Muscle layer of colon (tissue), 2 donors: Measurements from ENCODE around the gene SDHA.
"Not testable (repeated sequence)": the region's sequence is repeated elsewhere in the genome, so short reads cannot be mapped to it uniquely, and the experiment has no call there.

Experiments used
- H3K27ac ChIP-seq: one replicate; pipeline ENCODE4 v1.7.0; 2013; ENCODE audit warnings: low read depth, mild to moderate bottlenecking, low read length, moderate library complexity
- H3K27me3 ChIP-seq, 2 donors: one replicate each; pipeline ENCODE4 v1.7.0; 2013; ENCODE audit warnings: low read length in 2 of 2, mild to moderate bottlenecking in 2 of 2; ENCODE audit not compliant: insufficient read depth in 2 of 2, control insufficient read depth in 1 of 2
- H3K36me3 ChIP-seq: one replicate; pipeline ENCODE4 v1.7.0; 2013; ENCODE audit warnings: mild to moderate bottlenecking, low read length; ENCODE audit not compliant: insufficient read depth
- H3K4me1 ChIP-seq: one replicate; pipeline ENCODE4 v1.7.0; 2013; ENCODE audit warnings: mild to moderate bottlenecking, low read length; ENCODE audit not compliant: insufficient read depth
- H3K4me3 ChIP-seq, 2 donors: one replicate each; pipeline ENCODE4 v1.7.0; 2013; ENCODE audit warnings: low read length in 2 of 2, low read depth in 1 of 2, mild to moderate bottlenecking in 1 of 2, moderate library complexity in 1 of 2
- H3K9ac ChIP-seq: one replicate; pipeline ENCODE4 v1.7.0; 2013; ENCODE audit warnings: low read length
- H3K9me3 ChIP-seq: one replicate; pipeline ENCODE4 v1.7.0; 2013; ENCODE audit warnings: mild to moderate bottlenecking, low read length
- donor health status: abdominal sarcoma.
- donor health status: Adenocarcinoma of cecum.

Gene SDHA

DNA sequence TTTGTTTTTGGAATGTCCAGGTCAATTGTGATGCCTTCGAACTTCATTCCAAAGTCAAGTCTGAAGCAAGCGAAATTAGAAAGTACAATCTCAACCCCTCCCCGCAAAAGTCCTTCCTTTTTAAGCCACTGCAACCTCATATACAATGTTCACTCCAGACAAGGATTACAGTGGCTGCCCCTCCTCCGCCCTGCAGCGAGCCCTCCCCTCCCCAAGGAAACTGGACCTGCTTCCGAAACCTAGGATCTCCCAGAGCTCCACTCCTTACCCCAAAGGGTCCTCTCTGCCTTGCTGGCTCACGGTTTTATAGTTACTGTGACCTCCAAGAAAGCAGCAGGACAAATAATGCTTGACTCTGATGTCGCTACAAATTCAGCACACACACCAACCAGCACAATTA is 16.4 kb upstream of the SDHA start:
- no peak overlapping the region for H3K4me3 ChIP-seq
- H3K4me1 ChIP-seq, result peaks cover 7% of the 10 kb centered on the region
- peaks cover 28% of the 10 kb centered on the region for H3K36me3 ChIP-seq
- no peaks in the 10 kb centered on the region for H3K9me3 ChIP-seq
- H3K9ac ChIP-seq, result no peak overlapping the region
- H3K27me3 ChIP-seq, result no peaks in the 10 kb centered on the region
- H3K27ac ChIP-seq, result no peak overlapping the region

GRCh38 chr5:203246-203930 is 14.7 kb upstream of the SDHA start:
- Histone ChIP-seq H3K9ac (no peak overlapping the region), H3K4me3 (no peak overlapping the region)

DNA sequence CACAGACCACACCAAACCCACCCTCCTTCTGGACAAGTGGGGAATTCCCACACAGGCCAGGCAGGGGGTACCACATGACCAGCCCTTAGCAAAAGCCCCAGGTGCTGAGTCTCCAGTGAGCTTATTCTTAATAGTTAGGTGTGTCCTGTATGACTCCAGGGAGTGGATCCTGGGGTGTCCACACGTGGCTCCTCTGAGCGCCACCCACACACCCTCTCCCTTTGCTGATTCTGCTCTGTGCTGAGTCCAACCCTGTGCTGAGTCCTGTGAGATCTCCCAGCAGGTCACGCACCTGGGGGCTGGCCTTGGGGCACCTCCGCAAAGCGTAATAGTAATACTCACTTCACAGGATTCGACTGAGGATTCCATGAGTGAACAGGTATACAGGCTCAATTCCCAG is 14.1 kb upstream of the SDHA start:
- H3K36me3 ChIP-seq, result peaks cover 28% of the 10 kb centered on the region
- no peaks in the 10 kb centered on the region for H3K27me3 ChIP-seq
- H3K4me3 ChIP-seq, result no peak overlapping the region
- H3K9me3 ChIP-seq, result no peaks in the 10 kb centered on the region
- peaks cover 13% of the 10 kb centered on the region for H3K4me1 ChIP-seq
- no peak overlapping the region for H3K27ac ChIP-seq
- H3K9ac ChIP-seq, result no peak overlapping the region

More at GRCh38 chr5:203246-203930, 14.7 kb upstream of the SDHA start:
- no peaks in the 10 kb centered on the region for H3K27me3 ChIP-seq
- H3K27ac ChIP-seq, result no peak overlapping the region
- H3K4me1 ChIP-seq, result peaks cover 13% of the 10 kb centered on the region
- H3K36me3 ChIP-seq, result peaks cover 28% of the 10 kb centered on the region
- H3K9me3 ChIP-seq, result no peaks in the 10 kb centered on the region

DNA sequence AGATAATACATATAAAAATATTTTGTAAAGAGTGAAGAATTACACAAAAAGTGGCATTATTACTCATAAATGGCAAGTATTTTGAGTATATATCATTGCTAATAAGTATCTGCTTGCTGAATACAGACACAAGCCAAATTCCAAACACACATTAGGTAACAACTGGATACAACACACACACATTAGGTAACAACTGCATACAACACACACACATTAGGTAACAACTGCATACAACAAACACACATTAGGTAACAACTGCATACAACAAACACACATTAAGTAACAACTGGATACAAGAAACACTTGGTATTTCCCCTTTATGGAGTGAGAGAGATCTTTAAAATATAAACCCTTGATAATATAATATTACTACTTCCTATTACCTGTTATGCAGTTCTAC is 13.7 kb upstream of the SDHA start:
- no peak overlapping the region for H3K9ac ChIP-seq
- H3K27me3 ChIP-seq, result no peaks in the 10 kb centered on the region
- no peak overlapping the region for H3K27ac ChIP-seq
- H3K4me1 ChIP-seq, result peaks cover 13% of the 10 kb centered on the region
- H3K4me3 ChIP-seq, result no peak overlapping the region
- H3K36me3 ChIP-seq, result peaks cover 28% of the 10 kb centered on the region
- H3K9me3 ChIP-seq, result no peaks in the 10 kb centered on the region

DNA sequence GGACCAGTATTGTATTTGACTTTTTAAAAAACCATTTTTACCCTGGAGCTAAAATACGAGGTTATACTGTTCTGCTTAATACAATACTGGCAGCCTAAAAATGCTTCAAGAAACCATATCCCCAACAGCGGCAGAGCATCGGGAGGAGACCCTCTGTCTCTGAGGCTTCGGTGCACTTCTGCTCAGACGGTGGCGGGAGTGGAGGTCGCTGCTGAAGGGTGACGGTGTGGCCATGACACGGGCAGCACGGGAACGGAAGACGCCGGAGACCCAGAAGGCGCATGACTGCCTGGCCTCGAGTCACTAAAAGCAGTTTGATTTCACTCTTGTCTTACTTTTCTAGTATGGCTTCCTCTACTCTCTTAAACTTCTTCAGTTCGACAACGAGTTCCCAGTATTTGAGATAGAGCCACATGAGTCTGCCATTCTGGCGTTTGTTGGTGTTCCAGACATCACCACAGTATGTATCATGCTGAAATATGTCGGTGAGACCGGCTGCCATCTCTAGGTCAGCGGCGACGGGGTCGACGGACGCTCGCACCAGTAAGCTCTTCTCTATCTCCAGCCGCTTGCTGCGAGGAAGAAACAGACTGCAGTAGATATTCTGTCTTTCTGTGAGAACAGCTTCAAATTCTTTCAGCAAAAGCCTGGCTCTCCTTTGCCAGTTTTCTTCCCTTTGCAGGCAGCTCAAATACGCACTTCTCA is 13.0 kb upstream of the SDHA start:
- Histone ChIP-seq H3K4me3 (no peak overlapping the region), H3K4me1 (peaks cover 18% of the 10 kb centered on the region), H3K9ac (no peak overlapping the region), H3K36me3 (peaks cover 28% of the 10 kb centered on the region), H3K9me3 (no peaks in the 10 kb centered on the region), H3K27ac (no peak overlapping the region), H3K27me3 (no peaks in the 10 kb centered on the region)

GRCh38 chr5:206406-206805 is 11.7 kb upstream of the SDHA start:
- Histone ChIP-seq H3K27ac (no peak overlapping the region), H3K9ac (no peak overlapping the region), H3K36me3 (peaks cover 28% of the 10 kb centered on the region), H3K4me3 (no peak overlapping the region), H3K9me3 (no peaks in the 10 kb centered on the region), H3K4me1 (peaks cover 19% of the 10 kb centered on the region), H3K27me3 (no peaks in the 10 kb centered on the region)

DNA sequence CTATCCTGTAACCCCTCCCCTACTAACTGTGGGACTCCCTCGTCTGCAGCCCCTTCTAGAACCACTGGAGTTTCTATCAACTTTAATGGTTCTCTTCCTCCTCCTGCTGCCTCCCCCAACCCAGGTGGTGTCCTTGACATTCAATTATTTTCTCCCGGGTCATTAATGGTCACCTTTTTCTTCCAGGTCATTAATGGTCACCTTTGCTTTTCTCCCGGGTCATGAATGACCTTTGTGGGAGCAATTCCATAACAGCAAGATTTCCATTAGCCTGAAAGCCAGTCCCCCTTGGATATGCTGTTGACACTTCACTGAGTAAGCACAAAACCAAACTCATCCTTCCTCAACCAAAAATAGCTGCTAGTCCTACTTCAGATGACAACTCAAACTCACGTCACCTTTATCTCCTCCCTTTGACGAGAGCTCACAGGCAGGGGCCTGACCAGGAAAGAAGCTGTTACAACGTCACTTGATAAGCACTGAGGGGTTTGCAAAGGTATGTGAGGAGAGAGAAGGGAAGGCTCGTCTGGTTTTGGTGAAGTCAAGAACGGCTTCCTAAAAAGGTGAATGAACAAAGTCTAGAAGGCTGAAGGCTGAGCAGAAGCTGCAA is 11.1 kb upstream of the SDHA start:
- Histone ChIP-seq H3K9me3 (no peaks in the 10 kb centered on the region), H3K9ac (no peak overlapping the region), H3K4me3 (no peak overlapping the region), H3K36me3 (peaks cover 28% of the 10 kb centered on the region), H3K27ac (no peak overlapping the region), H3K27me3 (no peaks in the 10 kb centered on the region), H3K4me1 (peaks cover 19% of the 10 kb centered on the region)

GRCh38 chr5:207599-207998 is 10.5 kb upstream of the SDHA start:
- Histone ChIP-seq H3K36me3 (peaks cover 28% of the 10 kb centered on the region), H3K9me3 (no peaks in the 10 kb centered on the region), H3K9ac (no peak overlapping the region), H3K27ac (no peak overlapping the region), H3K27me3 (no peaks in the 10 kb centered on the region), H3K4me1 (peaks cover 19% of the 10 kb centered on the region), H3K4me3 (no peak overlapping the region)

GRCh38 chr5:208449-209114 is 9.5 kb upstream of the SDHA start:
- Histone ChIP-seq H3K27ac (no peak overlapping the region), H3K36me3 (peaks cover 26% of the 10 kb centered on the region), H3K9ac (no peak overlapping the region), H3K27me3 (no peaks in the 10 kb centered on the region), H3K9me3 (no peaks in the 10 kb centered on the region), H3K4me1 (peaks cover 19% of the 10 kb centered on the region), H3K4me3 (no peak overlapping the region)

DNA sequence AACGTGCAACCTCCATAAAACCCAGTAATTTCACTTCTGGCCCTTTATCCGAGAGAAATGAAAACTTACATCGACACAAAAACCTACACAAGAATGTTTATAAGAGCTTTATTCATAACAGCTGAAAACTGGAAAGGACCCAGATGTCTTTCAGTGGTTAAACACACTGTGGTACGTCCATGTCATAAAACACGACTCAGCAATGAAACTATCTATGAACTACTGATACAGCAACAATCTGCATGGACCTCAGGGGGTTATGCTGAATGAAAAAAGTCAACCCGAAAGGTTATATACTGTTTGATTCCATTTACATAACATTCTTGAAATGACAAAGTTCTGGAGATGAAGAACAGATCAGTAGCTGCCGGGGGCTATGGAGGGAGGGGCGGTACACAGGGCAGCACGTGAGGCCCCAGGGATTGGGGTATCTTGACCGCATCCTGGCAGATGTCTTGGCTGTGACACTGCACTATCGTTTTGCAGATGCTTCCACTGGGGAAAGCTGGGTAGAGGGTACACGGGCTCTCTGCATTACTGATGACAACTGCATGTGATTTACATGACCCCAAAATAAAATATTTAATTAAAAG is 4.2 kb upstream of the SDHA start:
- Histone ChIP-seq H3K4me3 (no peak overlapping the region), H3K27ac (no peak overlapping the region)

GRCh38 chr5:215256-215655 is 2.9 kb upstream of the SDHA start:
- H3K9ac ChIP-seq, H3K27me3 ChIP-seq, H3K4me3 ChIP-seq, H3K9me3 ChIP-seq, H3K36me3 ChIP-seq, H3K27ac ChIP-seq, H3K4me1 ChIP-seq: not testable (repeated sequence)

More for the DNA sequence above, 4.2 kb upstream of the SDHA start:
- Histone ChIP-seq H3K9ac (no peak overlapping the region), H3K27me3 (no peaks in the 10 kb centered on the region), H3K9me3 (no peaks in the 10 kb centered on the region), H3K36me3 (peaks cover 5% of the 10 kb centered on the region), H3K4me1 (peaks cover 6% of the 10 kb centered on the region)
